HepG2 (cell line): Measurements from ENCODE around the gene COPS8. TPM values are rescaled to one million over a fixed set of nuclear protein-coding genes. Genes with fewer than 3 reads are reported as not detected.
A peak's percentile ranks its signal among the peaks of the same experiment; 100 is the strongest.

ENCODE experiments used
- CBX1 ChIP-seq: IDR thresholded peaks from one replicate; pipeline ENCODE4 v1.6.1; 2016; ENCODE audit warnings: antibody characterized with exemption, low read depth
- ETS1 ChIP-seq: sonication (generic); formaldehyde crosslinking; IDR thresholded peaks from 2 replicates; pipeline ENCODE4 v1.4.0; 2020; ENCODE audit warnings: missing genetic modification reagents
- FOXO4 ChIP-seq: sonication (generic); formaldehyde crosslinking; conservative IDR thresholded peaks from 2 replicates; pipeline ENCODE4 v1.8.1; 2023; ENCODE audit warnings: missing genetic modification reagents
- GPN1 ChIP-seq: sonication (generic); formaldehyde crosslinking; IDR thresholded peaks from 2 replicates; pipeline ENCODE4 v1.5.1; 2020; ENCODE audit warnings: missing genetic modification reagents, borderline replicate concordance
- GRHL1 ChIP-seq: sonication (generic); formaldehyde crosslinking; conservative IDR thresholded peaks from 2 replicates; pipeline ENCODE4 v1.8.0; 2022; ENCODE audit warnings: missing genetic modification reagents
- HDAC6 ChIP-seq: fragments of 200-600 bp; sonication (generic); IDR thresholded peaks from 2 replicates; pipeline ENCODE4 v1.7.0; 2017; ENCODE audit warnings: mild to moderate bottlenecking, antibody characterized with exemption, low read length, low read depth
- HES4 ChIP-seq: sonication (generic); formaldehyde crosslinking; IDR thresholded peaks from 2 replicates; pipeline ENCODE4 v1.9.0; 2021; ENCODE audit warnings: mild to moderate bottlenecking, missing genetic modification reagents, borderline replicate concordance
- HOMEZ ChIP-seq: IDR thresholded peaks from 2 replicates; pipeline ENCODE4 v1.6.1; 2016; ENCODE audit warnings: low read depth
- HOXA5 ChIP-seq: sonication (generic); formaldehyde crosslinking; IDR thresholded peaks from 2 replicates; pipeline ENCODE4 v1.4.0; 2020; ENCODE audit warnings: missing genetic modification reagents
- MNT ChIP-seq: fragments of 450-650 bp; IDR thresholded peaks from 2 replicates; pipeline ENCODE4 v1.6.1; 2016
- PHB2 ChIP-seq: fragments of 450-650 bp; IDR thresholded peaks from 2 replicates; pipeline ENCODE4 v1.6.1; 2018; ENCODE audit not compliant: partially characterized antibody
- POLR2A ChIP-seq, 2 experiments: IDR thresholded peaks; 2 replicates each; pipeline ENCODE4 v1.6.1; 2011; ENCODE audit warnings: low read depth in 2 of 2, low read length in 2 of 2, mild to moderate bottlenecking in 1 of 2, moderate library complexity in 1 of 2; ENCODE audit not compliant: insufficient read depth in 1 of 2
- SAFB2 ChIP-seq: sonication (generic); formaldehyde crosslinking; IDR thresholded peaks from 2 replicates; pipeline ENCODE4 v1.5.1; 2020; ENCODE audit warnings: missing genetic modification reagents, low read depth, mild to moderate bottlenecking, borderline replicate concordance
- YY1 ChIP-seq: IDR thresholded peaks from 2 replicates; pipeline ENCODE4 v1.6.1; 2011; ENCODE audit warnings: low read length, low read depth, moderate library complexity, mild to moderate bottlenecking; ENCODE audit not compliant: insufficient read depth, insufficient replicate concordance
- ZBTB26 ChIP-seq: IDR thresholded peaks from 2 replicates; pipeline ENCODE4 v1.6.1; 2016; ENCODE audit warnings: missing compliant biosample characterization, missing genetic modification reagents, borderline replicate concordance
- ZNF350 ChIP-seq: sonication (generic); formaldehyde crosslinking; IDR thresholded peaks from 2 replicates; pipeline ENCODE4 v1.4.0; 2020; ENCODE audit warnings: mild to moderate bottlenecking, low read depth, missing genetic modification reagents, borderline replicate concordance
- ZNF414 ChIP-seq: sonication (generic); formaldehyde crosslinking; IDR thresholded peaks from 2 replicates; pipeline ENCODE4 v1.5.0; 2020; ENCODE audit warnings: missing genetic modification reagents
- ZNF672 ChIP-seq: sonication (generic); formaldehyde crosslinking; IDR thresholded peaks from 2 replicates; pipeline ENCODE4 v1.8.1; 2022; ENCODE audit warnings: missing genetic modification reagents
- polyA plus RNA-seq, 8 experiments: library from polyadenylated mRNA; depleted of rRNA in 3 of 8; stranded (reverse) in 7 of 8; unstranded in 1 of 8; fragments of >200 nt; fragmentation: Illumina TruSeq in 4 of 8; extraction: Trizol in 4 of 8; gene quantifications; 2 replicates each; pipeline versions ENCODE4 v1.2.1 to v1.2.3, GENCODE V29; 2011 to 2016; ENCODE audit warnings: low read depth in 4 of 8, missing spikeins in 1 of 8, mixed read lengths in 1 of 8; ENCODE audit not compliant: insufficient read depth in 1 of 8
- total RNA-seq, 5 experiments: library from RNA; depleted of rRNA; stranded (reverse); fragments of >200 nt; fragmentation: Illumina TruSeq; extraction: Trizol; gene quantifications; 2 replicates each; pipeline ENCODE4 v1.2.3, GENCODE V29; 2016; ENCODE audit warnings: low read depth in 1 of 5

The COPS8 gene
- total and polyA plus RNA-seq, 2 of the 13 experiments (the other 11 are each of a cell fraction or from before 2014, with no cell fraction given): 86.3 to 96.6 TPM

- TF ChIP-seq MNT: 0 out of 2 replicates have a peak, but pooled peaks have one; percentile 25
- peak; percentile 90 for TF ChIP-seq YY1
- no peak for TF ChIP-seq PHB2
- TF ChIP-seq CBX1: peak; percentile 99
- TF ChIP-seq POLR2A (IDR thresholded peaks at IDR 0.05; ENCODE audit: insufficient read depth in 1 of 2, low read depth in 2 of 2, low read length in 2 of 2): peak; percentile 91 to 95
- TF ChIP-seq HDAC6: no peak
- no peak for TF ChIP-seq GPN1 (CRISPR knock-in tag)
- TF ChIP-seq ZBTB26 (CRISPR knock-in tag): peak; percentile 71
- peak; percentile 99 for TF ChIP-seq ZNF350 (CRISPR knock-in tag)
- no peak for TF ChIP-seq FOXO4 (CRISPR knock-in tag)
- 0 out of 2 replicates have a peak, but pooled peaks have one; percentile 59 for TF ChIP-seq ETS1 (CRISPR knock-in tag)
- TF ChIP-seq ZNF672 (CRISPR knock-in tag): no peak
- TF ChIP-seq GRHL1: no peak
- peak; percentile 93; the same call in 1 of the 2 replicates for TF ChIP-seq SAFB2 (CRISPR knock-in tag)
- TF ChIP-seq HOMEZ (CRISPR knock-in tag): peak; percentile 83
- TF ChIP-seq HES4 (CRISPR knock-in tag): peak; percentile 78; the same call in 1 of the 2 replicates
- peak; percentile 99 for TF ChIP-seq ZNF414 (CRISPR knock-in tag)
- peak; percentile 96; the same call in 1 of the 2 replicates for TF ChIP-seq HOXA5 (CRISPR knock-in tag)
Measured at GRCh38 chr2:237085248-237086221, at the start of gene COPS8 (continued).
